ENCODE data around the gene SCNN1A.
A peak's percentile ranks its signal among the peaks of the same experiment; 100 is the strongest.

The SCNN1A gene

DNA sequence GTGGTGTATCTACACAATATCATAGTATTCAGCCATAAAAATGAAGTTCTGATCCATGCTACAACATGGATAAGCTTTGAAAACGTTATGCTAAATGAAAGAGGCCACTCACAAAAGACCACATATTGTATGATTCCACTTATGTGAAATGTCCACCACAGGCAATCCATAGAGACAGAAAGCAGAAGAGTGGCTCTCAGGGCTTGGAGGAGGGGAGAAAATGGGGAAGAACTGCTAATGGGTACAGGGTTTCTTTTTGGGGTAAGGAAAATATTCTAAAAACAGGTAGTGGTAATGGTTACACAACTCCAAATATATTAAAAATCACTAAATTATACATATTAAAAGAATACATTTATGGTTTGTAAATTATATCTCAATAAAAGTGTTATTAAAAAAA lies 16.5 kb downstream of the SCNN1A start:
- in situ Hi-C loops (cut with HindIII; ENCODE audit: low pct_ligation_motif_present, low sequenced_read_pairs), result no loop called here
- Histone ChIP-seq H3K27ac (no peak overlapping the region), H3K36me3 (replicated peaks) (no peaks in the 10 kb centered on the region), H3K4me3 (ENCODE audit: low read depth, low read length) (no peak overlapping the region), H3K27me3 (replicated peaks) (no peaks in the 10 kb centered on the region)
- TF ChIP-seq CTCF (IDR thresholded peaks at IDR 0.05; ENCODE audit: low read depth, low read length, missing control alignments), result no peak
- no peak for DNase-seq

DNA sequence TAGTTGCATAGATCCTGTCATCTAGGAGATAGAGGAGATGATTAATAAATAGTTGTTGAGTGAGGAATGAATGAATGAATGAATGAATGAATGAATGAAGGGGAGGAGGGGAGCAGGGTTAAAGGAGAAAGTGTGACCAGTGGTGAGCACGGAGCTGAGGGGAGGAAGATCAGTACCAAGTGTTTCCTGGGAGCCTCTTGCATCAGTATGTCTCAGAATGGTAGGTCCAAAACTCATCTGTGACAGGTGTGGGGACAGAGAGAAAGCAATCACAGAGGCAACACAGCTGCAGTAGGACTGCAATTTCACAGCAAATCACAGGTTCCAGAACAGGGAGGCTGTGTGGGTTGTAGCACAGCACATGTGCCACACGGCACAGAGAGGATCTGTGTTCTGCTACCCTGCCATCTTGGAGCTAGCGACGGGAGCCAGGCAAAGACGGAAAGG lies 19.0 kb downstream of the SCNN1A start:
- in situ Hi-C loops (cut with HindIII; ENCODE audit: low pct_ligation_motif_present, low sequenced_read_pairs), result no loop called here
- no peaks in the 10 kb centered on the region for H3K27me3 ChIP-seq (replicated peaks)
- H3K36me3 ChIP-seq (replicated peaks), result no peaks in the 10 kb centered on the region
- no peak for DNase-seq
- no peak for TF ChIP-seq CTCF (IDR thresholded peaks at IDR 0.05; ENCODE audit: low read depth, low read length, missing control alignments)
- H3K27ac ChIP-seq, result no peak overlapping the region
- no peak overlapping the region for H3K4me3 ChIP-seq (ENCODE audit: low read depth, low read length)

DNA sequence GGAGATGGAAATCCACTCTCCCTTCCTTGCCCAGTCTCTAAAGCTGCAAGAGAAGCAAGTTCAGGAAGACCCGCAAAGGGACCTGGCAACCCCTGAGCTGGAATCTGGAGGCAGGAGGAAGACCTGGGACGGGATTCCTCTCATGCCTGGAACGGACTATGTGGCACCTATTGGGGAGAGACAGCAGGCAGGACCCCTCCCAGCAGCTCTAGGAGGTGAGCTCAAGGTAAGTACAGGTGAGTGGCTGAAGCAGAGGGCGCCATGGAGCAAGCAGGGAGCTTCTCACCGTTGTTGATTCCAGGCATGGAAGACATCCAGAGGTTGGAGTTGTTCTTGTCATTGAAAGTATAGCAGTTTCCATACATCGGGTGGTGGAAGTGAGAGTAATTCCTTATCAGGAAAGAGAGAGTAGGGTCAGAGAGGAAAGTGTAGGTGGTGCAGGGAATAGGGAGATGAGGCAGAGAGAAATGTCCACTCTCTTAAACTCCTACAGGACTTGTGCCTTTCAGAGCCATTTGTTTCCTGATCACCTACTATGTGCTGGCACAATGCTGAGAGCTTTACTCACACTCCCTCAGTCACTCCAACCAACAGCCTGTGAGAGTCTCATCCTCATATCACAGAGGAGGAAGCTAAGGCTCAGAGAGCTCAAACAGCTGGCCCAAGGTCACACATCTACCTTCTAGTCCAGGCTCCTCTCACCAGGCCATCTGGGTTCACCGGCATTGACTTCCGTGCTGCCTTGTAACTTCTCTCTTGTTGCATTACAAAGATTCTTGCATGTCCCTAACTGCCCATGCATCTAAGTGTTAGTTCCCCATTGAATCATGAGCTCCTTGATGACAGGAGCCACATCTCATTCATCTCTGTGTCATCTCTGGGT lies 19.6 kb downstream of the SCNN1A start:
- H3K27ac ChIP-seq, result no peak overlapping the region
- TF ChIP-seq CTCF (IDR thresholded peaks at IDR 0.05; ENCODE audit: low read depth, low read length, missing control alignments), result peak; percentile 6
- DNase-seq, result no peak
- no peaks in the 10 kb centered on the region for H3K27me3 ChIP-seq (replicated peaks)
- no peak overlapping the region for H3K4me3 ChIP-seq (ENCODE audit: low read depth, low read length)
- in situ Hi-C loops (cut with HindIII; ENCODE audit: low pct_ligation_motif_present, low sequenced_read_pairs), result no loop called here
- no peaks in the 10 kb centered on the region for H3K36me3 ChIP-seq (replicated peaks)

GRCh38 chr12:6354495-6355393 lies 20.6 kb downstream of the SCNN1A start:
- no peak for TF ChIP-seq CTCF (IDR thresholded peaks at IDR 0.05; ENCODE audit: low read depth, low read length, missing control alignments)
- no peaks in the 10 kb centered on the region for H3K36me3 ChIP-seq (replicated peaks)
- H3K27ac ChIP-seq, result no peak overlapping the region
- in situ Hi-C loops (cut with HindIII; ENCODE audit: low pct_ligation_motif_present, low sequenced_read_pairs), result no loop called here
- H3K27me3 ChIP-seq (replicated peaks), result no peaks in the 10 kb centered on the region
- DNase-seq, result no peak
- H3K4me3 ChIP-seq (ENCODE audit: low read depth, low read length), result no peak overlapping the region

- DNase-seq, result no peak
- in situ Hi-C loops (cut with HindIII; ENCODE audit: low pct_ligation_motif_present, low sequenced_read_pairs), result no loop called here
- Histone ChIP-seq H3K4me3 (ENCODE audit: low read depth, low read length) (no peak overlapping the region), H3K27ac (no peak overlapping the region), H3K27me3 (replicated peaks) (no peaks in the 10 kb centered on the region), H3K36me3 (replicated peaks) (no peaks in the 10 kb centered on the region)
- no peak for TF ChIP-seq CTCF (IDR thresholded peaks at IDR 0.05; ENCODE audit: low read depth, low read length, missing control alignments)
Observed at GRCh38 chr12:6352193-6353173, 22.9 kb downstream of the SCNN1A start.

Data from brain microvascular endothelial cell (primary cell).